Lower leg skin (tissue), 3 donors: ENCODE data around the gene FOXN4.

Experiments used
- POLR2A ChIP-seq, 2 donors: fragments of 450-650 bp; IDR thresholded peaks; one replicate each; pipeline ENCODE4 v1.6.1; 2016 to 2017; ENCODE audit warnings: antibody characterized with exemption in 2 of 2, mild to moderate bottlenecking in 1 of 2, moderate library complexity in 1 of 2
- TF ChIP-seq, protein P1 (sequence below), 3 donors: fragments of 450-650 bp; IDR thresholded peaks; one replicate each; pipeline ENCODE4 v1.5.1; 2016; ENCODE audit warnings: antibody characterized with exemption in 3 of 3, mild to moderate bottlenecking in 3 of 3, moderate library complexity in 2 of 3

DNA sequence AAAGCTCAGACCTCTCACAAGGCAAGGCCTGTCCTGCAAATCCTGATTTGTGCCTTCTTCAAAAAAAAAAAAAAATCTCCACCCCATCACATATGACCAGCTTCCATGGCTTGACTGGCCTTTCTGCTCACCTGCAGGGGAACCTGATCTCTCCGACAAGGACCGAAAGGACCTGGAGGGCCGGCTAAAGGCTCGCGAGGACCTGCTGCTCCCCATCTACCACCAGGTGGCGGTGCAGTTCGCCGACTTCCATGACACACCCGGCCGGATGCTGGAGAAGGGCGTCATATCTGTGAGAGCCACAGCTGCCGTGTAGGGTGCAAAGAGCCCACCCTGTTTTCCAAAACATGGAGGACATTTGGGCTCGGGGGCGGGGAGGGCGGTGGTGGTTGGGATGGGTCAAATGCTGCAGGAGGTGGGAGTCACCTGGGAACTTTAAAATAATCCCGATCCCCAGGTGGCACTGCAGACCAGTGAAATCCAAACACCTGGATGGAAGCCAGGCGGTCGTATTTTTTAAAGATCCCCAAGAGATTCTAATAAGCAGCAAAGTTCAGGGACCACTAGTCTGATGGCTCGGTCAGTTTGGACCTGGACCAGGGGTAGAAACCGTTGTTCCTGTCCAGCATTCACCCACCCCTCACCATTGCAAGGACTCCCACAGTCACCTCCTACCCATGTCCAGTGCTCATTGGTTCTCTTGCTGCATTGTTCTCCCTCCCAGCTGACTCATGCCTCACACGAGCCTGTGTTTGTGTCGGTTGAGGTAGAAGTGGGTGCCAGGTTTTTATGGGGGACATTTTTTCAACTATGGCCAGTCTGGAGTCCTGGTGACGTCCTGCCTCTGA, 44.8 kb downstream of the FOXN4 start:
- TF ChIP-seq, protein P1, sequence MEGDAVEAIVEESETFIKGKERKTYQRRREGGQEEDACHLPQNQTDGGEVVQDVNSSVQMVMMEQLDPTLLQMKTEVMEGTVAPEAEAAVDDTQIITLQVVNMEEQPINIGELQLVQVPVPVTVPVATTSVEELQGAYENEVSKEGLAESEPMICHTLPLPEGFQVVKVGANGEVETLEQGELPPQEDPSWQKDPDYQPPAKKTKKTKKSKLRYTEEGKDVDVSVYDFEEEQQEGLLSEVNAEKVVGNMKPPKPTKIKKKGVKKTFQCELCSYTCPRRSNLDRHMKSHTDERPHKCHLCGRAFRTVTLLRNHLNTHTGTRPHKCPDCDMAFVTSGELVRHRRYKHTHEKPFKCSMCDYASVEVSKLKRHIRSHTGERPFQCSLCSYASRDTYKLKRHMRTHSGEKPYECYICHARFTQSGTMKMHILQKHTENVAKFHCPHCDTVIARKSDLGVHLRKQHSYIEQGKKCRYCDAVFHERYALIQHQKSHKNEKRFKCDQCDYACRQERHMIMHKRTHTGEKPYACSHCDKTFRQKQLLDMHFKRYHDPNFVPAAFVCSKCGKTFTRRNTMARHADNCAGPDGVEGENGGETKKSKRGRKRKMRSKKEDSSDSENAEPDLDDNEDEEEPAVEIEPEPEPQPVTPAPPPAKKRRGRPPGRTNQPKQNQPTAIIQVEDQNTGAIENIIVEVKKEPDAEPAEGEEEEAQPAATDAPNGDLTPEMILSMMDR (IDR thresholded peaks at IDR 0.05), result no peak
- no peak for TF ChIP-seq POLR2A (IDR thresholded peaks at IDR 0.05)
